CD4-positive, alpha-beta T cell (primary cell): Measurements from ENCODE around the gene ERCC6. TPM values are rescaled to one million over a fixed set of nuclear protein-coding genes. Genes with fewer than 3 reads are reported as not detected.

Experiments
- ATAC-seq: fragments of 200-7000 bp; cut with Tn5 transposase; one replicate; pipeline ENCODE4 v1.10.0; 2022; ENCODE audit warnings: mild to moderate bottlenecking; ENCODE audit not compliant: poor library complexity
- CTCF ChIA-PET: fragments of 350-600 bp; sonication (Branson Sonifier 250); formaldehyde crosslinking; loops from one replicate; lab custom pipeline; 2021; ENCODE audit warnings: antibody characterized with exemption, inconsistent platforms; lab: Charles Lee
- POLR2A ChIA-PET: fragments of 350-600 bp; sonication (Branson Sonifier 250); formaldehyde crosslinking; loops from one replicate; lab custom pipeline; 2021; ENCODE audit warnings: antibody characterized with exemption, inconsistent platforms; lab: Charles Lee
- DNase-seq, 14 experiments: peaks; one replicate each; pipeline ENCODE4 v3.0.0-alpha.2; 2013 to 2020; ENCODE audit warnings: mixed read lengths in 2 of 14
- H3K27ac ChIP-seq, 2 donors: one replicate each; pipeline versions ENCODE4 v1.5.1 to v1.7.0; 2013; ENCODE audit warnings: low read length in 2 of 2, low read depth in 1 of 2, mild to moderate bottlenecking in 1 of 2
- H3K27me3 ChIP-seq, 2 experiments: 1 replicate in 1 of 2; 2 replicates in 1 of 2; pipeline versions ENCODE4 v1.6.1 to v1.7.0; 2013; ENCODE audit warnings: low read length in 2 of 2, control low read depth in 1 of 2, mild to moderate bottlenecking in 1 of 2, moderate library complexity in 1 of 2; ENCODE audit not compliant: insufficient read depth in 2 of 2, control insufficient read depth in 1 of 2
- H3K36me3 ChIP-seq: one replicate; pipeline ENCODE4 v1.6.1; 2013; ENCODE audit warnings: low read length, control low read depth; ENCODE audit not compliant: insufficient read depth
- H3K4me1 ChIP-seq: one replicate; pipeline ENCODE4 v1.6.1; 2013; ENCODE audit warnings: low read length, control low read depth; ENCODE audit not compliant: insufficient read depth
- H3K4me3 ChIP-seq: one replicate; pipeline ENCODE4 v1.5.1; 2013; ENCODE audit warnings: mild to moderate bottlenecking, low read length, moderate library complexity
- H3K9me3 ChIP-seq, 2 experiments: 1 replicate in 1 of 2; 2 replicates in 1 of 2; pipeline versions ENCODE4 v1.6.1 to v1.7.0; 2013; ENCODE audit warnings: low read length in 2 of 2, mild to moderate bottlenecking in 2 of 2, control low read depth in 1 of 2, moderate library complexity in 1 of 2; ENCODE audit not compliant: control insufficient read depth in 1 of 2, insufficient read depth in 1 of 2
- H3K27ac Mint-ChIP-seq: one replicate; pipeline ENCODE4 v1.8.0; 2020; ENCODE audit warnings: mixed read lengths
- H3K27me3 Mint-ChIP-seq: one replicate; pipeline ENCODE4 v1.8.0; 2021; ENCODE audit warnings: mixed read lengths
- H3K36me3 Mint-ChIP-seq: one replicate; pipeline ENCODE4 v1.8.0; 2021; ENCODE audit warnings: low read depth, mixed read lengths
- H3K4me1 Mint-ChIP-seq: one replicate; pipeline ENCODE4 v1.8.0; 2021; ENCODE audit warnings: low read depth, mixed read lengths
- H3K4me3 Mint-ChIP-seq: one replicate; pipeline ENCODE4 v1.8.0; 2020; ENCODE audit warnings: mild to moderate bottlenecking, mixed read lengths
- H3K9me3 Mint-ChIP-seq: one replicate; pipeline ENCODE4 v1.8.0; 2020; ENCODE audit warnings: mixed read lengths
- CTCF ChIP-seq: fragments of 200-600 bp; IDR thresholded peaks from one replicate; pipeline ENCODE4 v1.8.0; 2022; ENCODE audit warnings: antibody characterized with exemption, mild to moderate bottlenecking
- intact Hi-C, 2 experiments: fragments of 100-400 bp; cut with DNase I in 1 of 2; cut with micrococcal nuclease in 1 of 2; formaldehyde crosslinking; loops; one replicate each; pipeline versions ENCODE4 v1.15.1 to v1.9.0; 2023 to 2025; cut with DNase I, micrococcal nuclease
- total RNA-seq, 174 experiments: library from RNA in 2 of 174; stranded (reverse) in 2 of 174; gene quantifications; one replicate each; pipeline ENCODE4 v1.2.3 and lab custom pipeline; 2021 to 2026

Gene ERCC6
- total RNA-seq, 2 experiments from 2014 or later = 33.3 to 39.0 TPM

DNA sequence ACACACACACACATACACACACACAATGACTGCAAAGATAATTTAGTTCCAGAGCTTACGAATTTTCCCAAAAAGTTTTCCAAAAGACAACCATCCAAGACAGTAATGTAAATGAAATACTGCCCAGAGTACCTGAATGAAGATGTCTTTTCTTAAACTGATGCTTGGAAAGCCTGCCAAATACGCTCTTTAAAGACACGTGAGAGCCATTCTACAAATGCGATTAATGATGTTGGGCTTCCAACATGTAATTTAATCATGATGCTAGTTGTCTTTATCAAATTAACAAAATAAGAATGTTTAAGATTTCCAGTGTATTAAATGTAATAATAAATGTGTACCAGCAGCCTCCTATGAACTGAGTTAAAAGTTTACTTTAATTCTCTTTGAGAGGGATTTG lies 11.1 kb downstream of the ERCC6 start:
- intact Hi-C loops = no loop called here
- no peak for TF ChIP-seq CTCF
- Histone ChIP-seq H3K9me3 (no peaks in the 10 kb centered on the region), H3K4me1 (no peaks in the 10 kb centered on the region), H3K36me3 (peaks cover 91% of the 10 kb centered on the region), H3K27ac (no peak overlapping the region), H3K4me3 (no peak overlapping the region), H3K27me3 (no peaks in the 10 kb centered on the region)
- no peak for DNase-seq
- Mint-ChIP-seq H3K4me3 (no peak overlapping the region), H3K27me3 (no peaks in the 10 kb centered on the region), H3K4me1 (peaks cover 15% of the 10 kb centered on the region), H3K27ac (no peak overlapping the region), H3K36me3 (peaks cover 96% of the 10 kb centered on the region), H3K9me3 (no peaks in the 10 kb centered on the region)
- ChIA-PET CTCF (no interaction called here), POLR2A (interaction anchor here (2.3 kb wide), 1 partner anchor 11 kb away, joined by 9 read pairs; the partner anchor contains the start of gene ERCC6)
- no peak for ATAC-seq

DNA sequence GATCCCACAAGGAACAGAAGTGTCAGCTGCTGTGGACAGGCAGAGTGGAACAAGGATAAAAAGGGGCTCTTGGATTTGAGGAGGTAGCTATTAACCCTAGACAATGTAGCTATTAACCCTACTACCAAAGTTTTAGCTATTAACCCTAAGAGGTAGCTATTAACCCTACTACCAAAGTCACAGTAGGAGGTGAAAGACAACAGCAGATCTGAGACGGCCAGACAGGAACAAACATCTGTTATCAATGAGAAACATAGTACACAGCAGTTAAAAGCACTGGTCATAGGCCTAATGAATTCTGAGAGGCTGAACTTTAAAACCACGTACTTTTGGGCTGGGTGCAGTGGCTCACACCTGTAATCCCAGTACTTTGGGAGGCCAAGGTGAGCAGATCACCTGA lies 11.9 kb downstream of the ERCC6 start:
- H3K27me3 Mint-ChIP-seq = no peaks in the 10 kb centered on the region
- no peak overlapping the region for H3K4me3 ChIP-seq
- no peak overlapping the region for H3K4me3 Mint-ChIP-seq
- H3K27ac ChIP-seq = no peak overlapping the region
- H3K9me3 ChIP-seq = no peaks in the 10 kb centered on the region
- H3K4me1 Mint-ChIP-seq = peaks cover 9% of the 10 kb centered on the region
- DNase-seq = no peak
- POLR2A ChIA-PET = interaction anchor here (2.3 kb wide), 1 partner anchor 12 kb away, joined by 9 read pairs; the partner anchor contains the start of gene ERCC6
- H3K4me1 ChIP-seq = no peaks in the 10 kb centered on the region
- H3K27me3 ChIP-seq = no peaks in the 10 kb centered on the region
- no peak for TF ChIP-seq CTCF
- no peak overlapping the region for H3K27ac Mint-ChIP-seq
- CTCF ChIA-PET = no interaction called here
- peaks cover 86% of the 10 kb centered on the region for H3K36me3 ChIP-seq
- peaks cover 95% of the 10 kb centered on the region for H3K36me3 Mint-ChIP-seq
- intact Hi-C loops = no loop called here
- no peaks in the 10 kb centered on the region for H3K9me3 Mint-ChIP-seq
- no peak for ATAC-seq

DNA sequence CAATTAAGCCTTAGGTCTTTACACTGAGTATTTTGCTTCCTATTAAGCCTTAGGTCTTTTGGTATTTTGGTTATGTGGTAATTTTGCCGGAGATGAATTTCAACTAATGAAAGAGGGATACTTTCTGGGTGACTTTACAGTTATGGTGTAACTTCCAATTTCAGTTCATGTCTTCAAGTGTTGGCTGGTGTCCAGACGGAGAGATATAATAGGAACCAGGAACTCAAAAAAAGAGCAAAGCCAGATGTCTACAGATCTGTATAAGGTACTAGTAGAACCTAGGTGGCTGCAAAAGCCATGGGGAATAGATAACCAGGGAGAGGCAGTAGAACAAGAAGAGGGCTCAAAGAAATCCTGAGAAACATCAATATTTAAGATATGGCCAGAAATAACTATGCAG lies 12.3 kb downstream of the ERCC6 start:
- ChIA-PET POLR2A (interaction anchor here (2.3 kb wide), 1 partner anchor 12 kb away, joined by 9 read pairs; the partner anchor contains the start of gene ERCC6), CTCF (no interaction called here)
- no peaks in the 10 kb centered on the region for H3K9me3 ChIP-seq
- no peaks in the 10 kb centered on the region for H3K27me3 Mint-ChIP-seq
- H3K4me1 Mint-ChIP-seq = peaks cover 4% of the 10 kb centered on the region
- H3K36me3 Mint-ChIP-seq = peaks cover 95% of the 10 kb centered on the region
- TF ChIP-seq CTCF = no peak
- H3K4me1 ChIP-seq = no peaks in the 10 kb centered on the region
- no peak overlapping the region for H3K27ac Mint-ChIP-seq
- H3K9me3 Mint-ChIP-seq = no peaks in the 10 kb centered on the region
- H3K27me3 ChIP-seq = no peaks in the 10 kb centered on the region
- intact Hi-C loops = no loop called here
- H3K4me3 Mint-ChIP-seq = no peak overlapping the region
- DNase-seq (no peak), ATAC-seq (no peak)
- H3K27ac ChIP-seq = no peak overlapping the region
- H3K36me3 ChIP-seq = peaks cover 82% of the 10 kb centered on the region
- no peak overlapping the region for H3K4me3 ChIP-seq
